H1 (cell line): ENCODE results near the gene KLHL18. TPM values are rescaled to one million over a fixed set of nuclear protein-coding genes. Genes with fewer than 3 reads are reported as not detected.

Source experiments
- CTCF ChIA-PET: fragments of 300-600 bp; sonication (Branson Sonifier 250); formaldehyde crosslinking; loops from one replicate; lab custom pipeline; 2021; ENCODE audit not compliant: partially characterized antibody; lab: Charles Lee
- POLR2A ChIA-PET: fragments of 300-600 bp; sonication (Branson Sonifier 250); formaldehyde crosslinking; loops from one replicate; lab custom pipeline; 2021; ENCODE audit warnings: inconsistent platforms; ENCODE audit not compliant: partially characterized antibody; lab: Charles Lee
- DNase-seq, 2 experiments: peaks; one replicate each; pipeline versions ENCODE4 v3.0.0 to v3.0.0-alpha.2; 2010 to 2022; ENCODE audit warnings: low spot score in 2 of 2, low read depth in 1 of 2, mixed read lengths in 1 of 2
- FAIRE-seq: peaks from 2 replicates; lab custom pipeline; 2011; peaks lifted over from hg19 to GRCh38; lab: Jason Lieb, UNC
- H2AFZ ChIP-seq: 2 replicates; pipeline ENCODE4 v1.8.1; 2012; ENCODE audit warnings: low read length, inconsistent platforms
- H2AK5ac ChIP-seq: 2 replicates; pipeline ENCODE4 v1.6.1; 2013; ENCODE audit warnings: low read depth, low read length
- H2BK120ac ChIP-seq: replicated peaks from 2 replicates; pipeline ENCODE3; 2013; ENCODE audit warnings: low read depth, low read length, inconsistent platforms
- H2BK12ac ChIP-seq: 2 replicates; pipeline ENCODE4 v1.6.1; 2013; ENCODE audit warnings: low read depth, low read length
- H2BK15ac ChIP-seq: 2 replicates; pipeline ENCODE4 v1.6.1; 2013; ENCODE audit warnings: low read length
- H2BK20ac ChIP-seq: 2 replicates; pipeline ENCODE4 v1.6.1; 2013; ENCODE audit warnings: low read length
- H2BK5ac ChIP-seq: 2 replicates; pipeline ENCODE4 v1.6.1; 2013; ENCODE audit warnings: low read depth, low read length
- H3K14ac ChIP-seq: 2 replicates; pipeline ENCODE4 v1.6.1; 2013; ENCODE audit warnings: inconsistent platforms; ENCODE audit not compliant: insufficient read length
- H3K18ac ChIP-seq: 2 replicates; pipeline ENCODE4 v1.6.1; 2013; ENCODE audit warnings: low read length; ENCODE audit errors: extremely low read depth
- H3K23ac ChIP-seq: 2 replicates; pipeline ENCODE4 v1.6.1; 2013; ENCODE audit warnings: inconsistent platforms; ENCODE audit not compliant: insufficient read length
- H3K23me2 ChIP-seq: 2 replicates; pipeline ENCODE4 v1.6.1; 2013; ENCODE audit warnings: low read depth, low read length
- H3K27ac ChIP-seq: 2 replicates; pipeline ENCODE4 v1.6.1; 2011; ENCODE audit warnings: low read depth, low read length, inconsistent platforms
- H3K27me3 ChIP-seq, 4 experiments: replicated peaks in 1 of 4; 1 replicate in 1 of 4; 2 replicates in 3 of 4; pipeline versions ENCODE4 v1.6.1 to v1.8.1; 2011 to 2013; ENCODE audit warnings: low read length in 3 of 4, mild to moderate bottlenecking in 3 of 4, inconsistent platforms in 2 of 4, mixed read lengths in 2 of 4, moderate library complexity in 1 of 4; ENCODE audit not compliant: control insufficient read depth in 3 of 4, insufficient read depth in 3 of 4; ENCODE audit errors: extremely low read depth in 1 of 4
- H3K36me3 ChIP-seq, 4 experiments: 2 replicates each; pipeline versions ENCODE4 v1.6.1 to v1.8.1; 2011 to 2013; ENCODE audit warnings: mild to moderate bottlenecking in 4 of 4, low read length in 3 of 4, moderate library complexity in 2 of 4, control low read depth in 1 of 4, inconsistent platforms in 1 of 4; ENCODE audit not compliant: insufficient read depth in 4 of 4, control insufficient read depth in 2 of 4
- H3K4ac ChIP-seq: replicated peaks from 2 replicates; pipeline ENCODE3; 2013; ENCODE audit warnings: low read length, low read depth, mixed read lengths, inconsistent platforms; ENCODE audit not compliant: insufficient read length
- H3K4me1 ChIP-seq, 4 experiments: replicated peaks in 1 of 4; 1 replicate in 1 of 4; 2 replicates in 3 of 4; pipeline versions ENCODE4 v1.6.1 to v1.8.1; 2011 to 2013; ENCODE audit warnings: low read length in 3 of 4, inconsistent platforms in 2 of 4, mixed read lengths in 1 of 4; ENCODE audit not compliant: insufficient read depth in 4 of 4, control insufficient read depth in 3 of 4
- H3K4me2 ChIP-seq, 2 experiments: 2 replicates each; pipeline versions ENCODE4 v1.6.1 to v1.8.1; 2011 to 2013; ENCODE audit warnings: low read depth in 2 of 2, low read length in 2 of 2, control low read depth in 1 of 2, inconsistent platforms in 1 of 2, mild to moderate bottlenecking in 1 of 2; ENCODE audit not compliant: insufficient read depth in 1 of 2
- H3K4me3 ChIP-seq, 4 experiments: fragments of 200-600, 300-600 bp in 1 of 4; sonication (generic), shearing (Covaris generic), sonication (Bioruptor Twin) in 1 of 4; 2 replicates each; pipeline versions ENCODE4 v1.5.1 to v1.8.1; 2011 to 2016; ENCODE audit warnings: low read length in 4 of 4, low read depth in 3 of 4, control low read depth in 2 of 4, inconsistent platforms in 2 of 4, mild to moderate bottlenecking in 2 of 4, mixed read lengths in 1 of 4, moderate library complexity in 1 of 4; ENCODE audit not compliant: insufficient read depth in 2 of 4; ENCODE audit errors: extremely low read depth in 1 of 4
- H3K56ac ChIP-seq: replicated peaks from 2 replicates; pipeline ENCODE3; 2013; ENCODE audit warnings: low read depth, mild to moderate bottlenecking, mixed read lengths, low read length, inconsistent platforms; ENCODE audit not compliant: insufficient read length
- H3K79me1 ChIP-seq: 2 replicates; pipeline ENCODE4 v1.6.1; 2013; ENCODE audit warnings: low read depth, low read length, control low read depth
- H3K79me2 ChIP-seq, 2 experiments: 2 replicates each; pipeline versions ENCODE4 v1.6.1 to v1.8.1; 2012 to 2013; ENCODE audit warnings: low read length in 2 of 2, mild to moderate bottlenecking in 2 of 2, inconsistent platforms in 1 of 2; ENCODE audit not compliant: insufficient read depth in 2 of 2, control insufficient read depth in 1 of 2
- H3K9ac ChIP-seq, 4 experiments: replicated peaks in 1 of 4; 1 replicate in 1 of 4; 2 replicates in 3 of 4; pipeline versions ENCODE4 v1.6.1 to v1.8.1; 2011 to 2013; ENCODE audit warnings: low read depth in 3 of 4, low read length in 3 of 4, control low read depth in 2 of 4, mild to moderate bottlenecking in 2 of 4, moderate library complexity in 2 of 4, inconsistent platforms in 1 of 4; ENCODE audit errors: extremely low read depth in 1 of 4
- H3K9me3 ChIP-seq, 2 experiments: 2 replicates each; pipeline versions ENCODE4 v1.6.1 to v1.8.1; 2012 to 2013; ENCODE audit warnings: mild to moderate bottlenecking in 2 of 2, moderate library complexity in 2 of 2, control low read depth in 1 of 2, inconsistent platforms in 1 of 2, low read depth in 1 of 2, low read length in 1 of 2, mixed read lengths in 1 of 2; ENCODE audit not compliant: insufficient read depth in 2 of 2
- H4K20me1 ChIP-seq, 2 experiments: replicated peaks in 1 of 2; 2 replicates each; pipeline versions ENCODE3 to v1.8.1; 2011 to 2013; ENCODE audit warnings: inconsistent platforms in 2 of 2, low read length in 2 of 2, mild to moderate bottlenecking in 1 of 2; ENCODE audit not compliant: insufficient read depth in 2 of 2, control insufficient read depth in 1 of 2
- H4K5ac ChIP-seq: 2 replicates; pipeline ENCODE4 v1.6.1; 2013; ENCODE audit warnings: low read length, low read depth, mixed read lengths, inconsistent platforms; ENCODE audit not compliant: insufficient read length
- H4K8ac ChIP-seq: 2 replicates; pipeline ENCODE4 v1.8.0; 2013; ENCODE audit warnings: mild to moderate bottlenecking, moderate library complexity, low read length, inconsistent platforms; ENCODE audit not compliant: insufficient read depth; ENCODE audit errors: extremely low read depth
- H4K91ac ChIP-seq: replicated peaks from 2 replicates; pipeline ENCODE3; 2013; ENCODE audit warnings: low read length, mixed read lengths, inconsistent platforms; ENCODE audit not compliant: insufficient read length
- FOSL1 ChIP-seq: IDR thresholded peaks from 2 replicates; pipeline ENCODE4 v1.6.1; 2011; ENCODE audit warnings: mild to moderate bottlenecking, low read depth, low read length, moderate library complexity; ENCODE audit not compliant: insufficient read depth
- JUN ChIP-seq: IDR thresholded peaks from 2 replicates; pipeline ENCODE4 v1.6.1; 2011; ENCODE audit warnings: low read depth, mild to moderate bottlenecking, improper control_type of control experiment, low read length
- KDM4A ChIP-seq: IDR thresholded peaks from one replicate; pipeline ENCODE4 v1.7.1; 2012; ENCODE audit warnings: low read depth, mild to moderate bottlenecking, moderate library complexity, low read length, inconsistent platforms; ENCODE audit not compliant: severe bottlenecking
- SP2 ChIP-seq: IDR thresholded peaks from 2 replicates; pipeline ENCODE4 v1.6.1; 2012; ENCODE audit warnings: mild to moderate bottlenecking, low read length, inconsistent platforms
- YY1 ChIP-seq: IDR thresholded peaks from 2 replicates; pipeline ENCODE4 v1.6.1; 2011; ENCODE audit warnings: low read depth, mild to moderate bottlenecking, low read length
- WGBS, 2 experiments: shearing (Covaris generic) in 1 of 2; methylation state at CpG; one replicate each; pipeline versions ENCODE4 v1.1.6 to v1.1.7; 2013 to 2015; ENCODE audit warnings: low lambda C conversion rate in 2 of 2, mixed read lengths in 2 of 2, inconsistent platforms in 1 of 2, low coverage in 1 of 2, missing lambda C conversion rate in 1 of 2; ENCODE audit not compliant: insufficient replicate concordance in 2 of 2, insufficient coverage in 1 of 2, insufficient read length in 1 of 2; ENCODE audit errors: extremely low coverage in 1 of 2, missing lambda C conversion rate in 1 of 2; 5-methylcytosine and 5-hydroxymethylcytosine counted together
- polyA plus RNA-seq, 7 experiments: library from polyadenylated mRNA; depleted of rRNA in 3 of 7; stranded (reverse) in 5 of 7; unstranded in 2 of 7; fragments of >200 nt in 5 of 7; fragments of 200-250 nt in 2 of 7; gene quantifications; 1 replicate in 5 of 7; 2 replicates in 1 of 7; 4 replicates in 1 of 7; pipeline versions ENCODE4 v1.2.1 to v1.2.3, GENCODE V29; 2011 to 2013; ENCODE audit warnings: missing spikeins in 2 of 7, mixed read lengths in 2 of 7
- total RNA-seq: library from RNA; stranded (reverse); fragmentation: NEBNext Ultra II Directional; extraction: Animal tissue kit (Norgen Biotek cat#: 25700); gene quantifications from 2 replicates; pipeline ENCODE4 v1.2.1, GENCODE V29; 2021

Gene KLHL18
- total and polyA plus RNA-seq, 2 of the 8 experiments (the other 6 are each of a cell fraction or from before 2014, with no cell fraction given) = 19.9 to 31.7 TPM

GRCh38 chr3:47270526-47270925 is 12.2 kb upstream of the KLHL18 start:
- no peak for FAIRE-seq

More at GRCh38 chr3:47270526-47270925, 12.2 kb upstream of the KLHL18 start:
- Histone ChIP-seq H3K36me3 (no peaks in the 10 kb centered on the region), H3K4ac (no peak overlapping the region), H4K91ac (no peak overlapping the region), H3K14ac (no peak overlapping the region), H4K5ac (no peak overlapping the region), H3K4me2 (no peak overlapping the region), H3K27me3 (no peaks in the 10 kb centered on the region), H3K79me1 (no peaks in the 10 kb centered on the region; the same call in 1 of the 2 replicates), H2BK20ac (no peak overlapping the region), H3K9me3 (no peaks in the 10 kb centered on the region), H4K8ac (no peak overlapping the region), H3K23ac (no peak overlapping the region), H3K4me1 (no peaks in the 10 kb centered on the region), H3K56ac (no peak overlapping the region), H3K79me2 (no peaks in the 10 kb centered on the region), H2BK15ac (no peak overlapping the region), H3K27ac (no peak overlapping the region), H2BK12ac (no peak overlapping the region), H3K4me3 (no peak overlapping the region), H4K20me1 (no peaks in the 10 kb centered on the region), H2AFZ (no peak overlapping the region), H3K18ac (no peak overlapping the region), H3K23me2 (no peaks in the 10 kb centered on the region)
- 96% methylated on average over 4 of the region's 4 CpGs; no CpG with 5 or more reads in 1 of the 2 experiments for WGBS, 2 experiments
- ChIA-PET POLR2A (interaction anchor here (1.3 kb wide), 1 partner anchor 11 kb away, joined by 4 read pairs; no protein-coding TSS in a partner anchor), CTCF (interaction anchor here (0.6 to 1.7 kb wide), 6 partner anchors 15 to 269 kb away, joined by 3 to 6 read pairs (median 6); no protein-coding TSS in a partner anchor)
- DNase-seq = no peak
- no peak for TF ChIP-seq YY1
- no peak for TF ChIP-seq FOSL1
- TF ChIP-seq KDM4A = no peak
- TF ChIP-seq SP2 = no peak
- TF ChIP-seq JUN = no peak
- TF ChIP-seq, all 59 proteins: peak for 0
- Histone ChIP-seq H3K9ac (no peak overlapping the region), H2AK5ac (no peak overlapping the region), H2BK120ac (no peak overlapping the region), H2BK5ac (no peak overlapping the region)
